ENCODE measurements around the gene RMI2. TPM values are rescaled to one million over a fixed set of nuclear protein-coding genes. Genes with fewer than 3 reads are reported as not detected.
A peak's percentile ranks its signal among the peaks of the same experiment; 100 is the strongest.

The RMI2 gene
- total RNA-seq, 2 donors from 2014 or later, result 12.0 to 46.3 TPM

DNA sequence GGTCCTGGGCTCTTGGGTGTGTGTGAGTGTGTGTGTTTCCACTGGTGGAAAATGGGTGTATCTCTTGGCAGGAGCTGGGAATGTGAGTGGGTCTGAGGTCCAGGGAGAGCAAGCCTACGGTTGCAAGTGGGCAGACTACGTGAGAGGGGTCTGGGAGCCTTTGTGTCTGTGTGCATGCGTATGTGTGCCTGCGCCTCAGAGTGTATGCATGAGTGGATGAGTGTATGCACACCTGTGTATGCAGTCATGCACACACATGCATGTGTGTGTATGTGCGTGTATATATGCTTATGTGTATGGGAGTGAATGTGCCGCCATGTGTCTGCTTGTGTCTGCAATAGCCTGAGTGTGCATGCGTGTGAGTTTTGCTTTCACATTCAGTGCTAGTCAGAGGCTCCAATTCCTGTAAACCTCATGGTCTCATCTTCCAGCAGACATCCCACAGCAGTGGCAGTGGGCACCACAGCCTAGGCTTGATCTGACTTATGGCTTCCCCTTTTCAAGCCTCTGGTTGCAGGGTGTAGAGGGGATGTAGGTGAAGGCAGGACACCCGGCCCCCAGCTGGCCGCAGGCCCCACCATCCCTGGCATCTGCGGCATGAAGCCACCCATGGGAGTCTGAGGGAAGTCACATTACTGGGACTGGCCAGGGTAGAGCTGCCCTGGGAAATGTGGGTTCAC is 19.7 kb upstream of the RMI2 start:
- no peak for TF ChIP-seq CTCF (IDR thresholded peaks at IDR 0.05)
- H3K36me3 ChIP-seq, result no peaks in the 10 kb centered on the region
- H3K27ac ChIP-seq, result no peak overlapping the region
- no peaks in the 10 kb centered on the region for H3K9me3 ChIP-seq
- H3K27me3 ChIP-seq, result no peaks in the 10 kb centered on the region
- no peak for DNase-seq
- peaks cover 2% of the 10 kb centered on the region for H3K4me1 ChIP-seq
- H3K9ac ChIP-seq (ENCODE audit: low read depth in 2 of 2, low read length in 2 of 2), result no peak overlapping the region
- H3K4me3 ChIP-seq, result no peak overlapping the region
- intact Hi-C loops (cut with DNase I), result no loop called here

DNA sequence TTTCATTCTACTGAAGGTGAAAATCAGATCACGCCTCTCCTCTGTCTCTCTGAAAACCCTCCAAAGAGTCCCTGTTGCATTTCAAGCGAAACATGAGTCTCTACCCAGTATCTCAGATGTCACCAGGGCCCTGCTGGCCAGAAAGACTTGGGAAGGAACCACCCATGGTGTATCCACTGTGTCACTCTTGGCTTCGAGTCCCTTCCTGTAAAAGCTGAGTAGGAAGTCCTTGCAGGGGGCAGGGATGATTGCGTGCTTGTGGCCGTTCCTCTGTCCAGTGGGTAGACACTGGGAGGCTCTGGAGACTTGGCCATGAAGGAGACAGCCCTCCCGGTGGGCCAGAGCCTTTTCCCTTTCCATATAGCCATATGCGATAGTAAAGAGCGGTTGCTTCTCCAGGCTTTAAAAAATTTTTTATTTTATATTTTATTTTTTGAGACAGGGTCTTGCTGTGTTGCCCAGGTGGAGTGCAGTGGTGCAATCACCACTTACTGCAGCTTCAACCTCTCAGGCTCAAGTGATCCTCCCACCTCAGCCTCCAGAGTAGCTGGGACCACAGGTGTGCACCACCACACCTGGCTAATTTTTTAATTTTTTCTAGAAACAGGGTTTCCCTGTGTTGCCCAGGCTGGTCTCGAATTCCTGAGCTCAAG is 19.0 kb upstream of the RMI2 start:
- peaks cover 2% of the 10 kb centered on the region for H3K4me1 ChIP-seq
- no peak for DNase-seq
- H3K27ac ChIP-seq, result no peak overlapping the region
- no peak for TF ChIP-seq CTCF (IDR thresholded peaks at IDR 0.05)
- no peaks in the 10 kb centered on the region for H3K36me3 ChIP-seq
- H3K4me3 ChIP-seq, result no peak overlapping the region
- H3K27me3 ChIP-seq, result no peaks in the 10 kb centered on the region
- H3K9me3 ChIP-seq, result no peaks in the 10 kb centered on the region
- intact Hi-C loops (cut with DNase I), result no loop called here
- no peak overlapping the region for H3K9ac ChIP-seq (ENCODE audit: low read depth in 2 of 2, low read length in 2 of 2)

DNA sequence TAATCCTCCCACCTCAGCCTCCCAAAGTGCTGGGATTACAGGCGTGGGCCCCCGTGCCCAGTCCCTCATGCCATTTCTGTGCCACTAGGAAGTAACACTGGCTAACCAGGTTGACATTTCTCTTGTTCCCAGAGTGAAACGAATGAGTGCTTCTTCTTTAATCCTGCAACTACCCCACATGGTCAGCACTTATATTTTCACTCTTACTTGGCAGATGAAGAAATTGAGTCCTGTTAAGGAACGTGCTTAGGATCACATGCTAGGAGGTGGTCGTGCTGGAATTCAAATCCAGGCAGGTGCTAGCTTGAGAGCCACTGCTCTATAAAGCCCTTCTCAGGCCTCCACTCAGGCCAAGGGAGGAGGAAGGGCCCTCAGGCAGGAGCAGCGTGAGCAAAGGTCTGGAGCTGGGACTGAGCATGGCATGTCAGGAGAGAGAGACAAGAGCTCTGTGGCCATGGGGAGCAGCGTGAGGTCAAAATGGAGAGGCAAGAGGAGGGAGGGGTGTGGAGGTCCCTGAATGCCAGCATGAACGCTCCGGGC is 18.5 kb upstream of the RMI2 start:
- TF ChIP-seq CTCF (IDR thresholded peaks at IDR 0.05), result no peak
- H3K4me3 ChIP-seq, result no peak overlapping the region
- H3K27ac ChIP-seq, result no peak overlapping the region
- no peaks in the 10 kb centered on the region for H3K9me3 ChIP-seq
- no peak for DNase-seq
- peaks cover 2% of the 10 kb centered on the region for H3K4me1 ChIP-seq
- intact Hi-C loops (cut with DNase I), result no loop called here
- H3K9ac ChIP-seq (ENCODE audit: low read depth in 2 of 2, low read length in 2 of 2), result no peak overlapping the region
- H3K27me3 ChIP-seq, result no peaks in the 10 kb centered on the region
- H3K36me3 ChIP-seq, result no peaks in the 10 kb centered on the region

- Histone ChIP-seq H3K9ac (ENCODE audit: low read depth in 2 of 2, low read length in 2 of 2) (peak overlapping the region in 1 of 2 donors; percentile 14), H3K27me3 (no peaks in the 10 kb centered on the region), H3K4me1 (peaks cover 2% of the 10 kb centered on the region), H3K9me3 (no peaks in the 10 kb centered on the region), H3K36me3 (no peaks in the 10 kb centered on the region), H3K27ac (peak overlapping the region; percentile 57), H3K4me3 (no peak overlapping the region)
- intact Hi-C loops (cut with DNase I), result no loop called here
- TF ChIP-seq CTCF (IDR thresholded peaks at IDR 0.05), result no peak
- DNase-seq, result no peak
These were observed 17.7 kb upstream of the RMI2 start for GRCh38 chr16:11327277-11328171.
